ENCODE results near the gene SLC17A6.

DNA sequence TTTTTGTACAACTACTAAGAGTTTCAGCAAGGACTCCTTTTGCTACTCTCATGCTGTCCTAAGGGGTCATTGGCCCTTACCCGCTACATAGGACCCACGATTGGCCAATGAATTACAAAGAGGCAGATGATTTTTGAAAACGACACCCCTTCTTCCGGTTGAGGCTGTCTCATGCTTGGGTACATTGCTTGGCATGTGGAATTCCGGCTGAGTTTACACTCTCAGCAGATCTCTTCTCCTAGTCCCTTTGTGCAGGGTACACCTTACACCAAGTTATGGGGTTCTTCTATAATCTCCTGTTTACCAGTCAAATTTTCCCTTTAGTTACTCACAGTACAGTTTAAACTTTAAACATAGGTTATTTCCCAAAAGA, 52.1 kb downstream of the SLC17A6 start:
- TF ChIP-seq, protein P1, sequence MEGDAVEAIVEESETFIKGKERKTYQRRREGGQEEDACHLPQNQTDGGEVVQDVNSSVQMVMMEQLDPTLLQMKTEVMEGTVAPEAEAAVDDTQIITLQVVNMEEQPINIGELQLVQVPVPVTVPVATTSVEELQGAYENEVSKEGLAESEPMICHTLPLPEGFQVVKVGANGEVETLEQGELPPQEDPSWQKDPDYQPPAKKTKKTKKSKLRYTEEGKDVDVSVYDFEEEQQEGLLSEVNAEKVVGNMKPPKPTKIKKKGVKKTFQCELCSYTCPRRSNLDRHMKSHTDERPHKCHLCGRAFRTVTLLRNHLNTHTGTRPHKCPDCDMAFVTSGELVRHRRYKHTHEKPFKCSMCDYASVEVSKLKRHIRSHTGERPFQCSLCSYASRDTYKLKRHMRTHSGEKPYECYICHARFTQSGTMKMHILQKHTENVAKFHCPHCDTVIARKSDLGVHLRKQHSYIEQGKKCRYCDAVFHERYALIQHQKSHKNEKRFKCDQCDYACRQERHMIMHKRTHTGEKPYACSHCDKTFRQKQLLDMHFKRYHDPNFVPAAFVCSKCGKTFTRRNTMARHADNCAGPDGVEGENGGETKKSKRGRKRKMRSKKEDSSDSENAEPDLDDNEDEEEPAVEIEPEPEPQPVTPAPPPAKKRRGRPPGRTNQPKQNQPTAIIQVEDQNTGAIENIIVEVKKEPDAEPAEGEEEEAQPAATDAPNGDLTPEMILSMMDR (IDR thresholded peaks at IDR 0.05 in 8 of 11, conservative IDR thresholded peaks at IDR 0.05 in 3 of 11) = no peak
- TF ChIP-seq POLR2A (IDR thresholded peaks at IDR 0.05) (no peak), POLR2AphosphoS5 (IDR thresholded peaks at IDR 0.05) (no peak)
